ENCODE results near the gene LGALS3.

The LGALS3 gene

DNA sequence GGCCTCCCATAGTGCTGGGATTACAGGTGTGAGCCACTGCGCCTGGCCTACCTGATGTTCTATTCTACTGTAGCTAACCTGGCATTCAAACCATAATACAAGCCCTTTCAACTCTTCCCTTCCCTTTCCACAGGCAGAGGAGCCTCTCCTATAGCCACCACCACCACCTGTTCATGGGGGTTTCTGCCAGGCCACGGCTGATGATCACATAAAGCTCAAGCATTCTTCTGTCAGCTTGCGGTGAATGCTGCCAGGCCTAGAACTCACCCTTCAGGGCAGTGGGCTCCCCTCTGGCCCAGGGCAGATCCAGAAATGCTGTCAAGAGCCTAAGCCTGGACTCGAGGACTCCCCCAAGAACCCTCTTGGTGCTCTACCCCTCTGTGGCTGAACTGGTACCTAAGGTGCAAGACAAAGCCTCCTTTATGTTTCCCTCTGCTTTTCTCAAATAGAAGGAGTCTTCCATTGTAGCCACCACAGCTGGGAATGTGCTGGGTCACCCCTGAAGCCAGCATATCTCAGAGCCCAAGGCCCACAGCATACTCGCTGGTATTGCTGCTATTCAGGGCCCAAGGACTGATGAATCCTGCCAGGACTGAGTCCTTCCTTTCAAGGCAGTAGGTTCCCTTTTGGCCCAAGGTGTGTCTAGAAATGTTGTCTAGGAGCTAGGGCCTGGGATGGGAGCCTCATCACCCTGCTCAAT lies 65.8 kb downstream of the LGALS3 start:
- DNase-seq: no peak
